ENCODE measurements around the gene SNX30.

SNX30 gene

DNA sequence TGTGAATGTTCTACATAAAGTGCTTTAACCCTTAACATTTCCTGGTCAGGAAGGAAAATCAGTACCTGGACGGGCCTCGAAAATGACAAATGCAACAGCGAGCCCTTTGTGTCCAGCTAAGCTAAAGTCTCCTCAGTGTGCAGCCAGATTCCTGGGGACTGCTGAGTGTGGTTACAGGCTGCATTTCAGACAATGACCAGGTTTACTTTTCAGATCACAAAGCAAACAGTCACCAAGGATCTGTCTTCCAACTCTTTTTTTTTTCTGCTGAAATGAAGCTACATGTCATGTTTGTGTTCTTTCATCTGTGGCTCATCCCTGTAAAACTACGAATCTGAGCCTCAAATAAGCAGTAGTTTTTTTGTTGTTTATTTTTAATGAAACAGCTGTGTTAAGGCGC, 119.4 kb downstream of the SNX30 start:
- Histone ChIP-seq H3K4me3 (ENCODE audit: low read depth, low read length) (no peak overlapping the region), H3K4me1 (ENCODE audit: control insufficient read depth, insufficient read depth, low read length) (no peaks in the 10 kb centered on the region), H3K36me3 (ENCODE audit: control insufficient read depth in 2 of 2, insufficient read depth in 1 of 2, low read length in 2 of 2) (peaks cover 0 to 30% of the 10 kb centered on the region in 2 experiments; a peak in 2 of 3 replicates), H3K27ac (ENCODE audit: extremely low read depth, low read depth, low read length) (no peak overlapping the region), H3K9me3 (ENCODE audit: control insufficient read depth, insufficient read depth, low read depth, low read length) (no peaks in the 10 kb centered on the region)
- CTCF ChIA-PET = interaction anchor here (0.9 to 1.2 kb wide), 3 partner anchors 25 to 33 kb away, joined by 3 to 7 read pairs (median 3); no protein-coding TSS in a partner anchor
- POLR2A ChIA-PET = no interaction called here
- TF ChIP-seq, protein P1, sequence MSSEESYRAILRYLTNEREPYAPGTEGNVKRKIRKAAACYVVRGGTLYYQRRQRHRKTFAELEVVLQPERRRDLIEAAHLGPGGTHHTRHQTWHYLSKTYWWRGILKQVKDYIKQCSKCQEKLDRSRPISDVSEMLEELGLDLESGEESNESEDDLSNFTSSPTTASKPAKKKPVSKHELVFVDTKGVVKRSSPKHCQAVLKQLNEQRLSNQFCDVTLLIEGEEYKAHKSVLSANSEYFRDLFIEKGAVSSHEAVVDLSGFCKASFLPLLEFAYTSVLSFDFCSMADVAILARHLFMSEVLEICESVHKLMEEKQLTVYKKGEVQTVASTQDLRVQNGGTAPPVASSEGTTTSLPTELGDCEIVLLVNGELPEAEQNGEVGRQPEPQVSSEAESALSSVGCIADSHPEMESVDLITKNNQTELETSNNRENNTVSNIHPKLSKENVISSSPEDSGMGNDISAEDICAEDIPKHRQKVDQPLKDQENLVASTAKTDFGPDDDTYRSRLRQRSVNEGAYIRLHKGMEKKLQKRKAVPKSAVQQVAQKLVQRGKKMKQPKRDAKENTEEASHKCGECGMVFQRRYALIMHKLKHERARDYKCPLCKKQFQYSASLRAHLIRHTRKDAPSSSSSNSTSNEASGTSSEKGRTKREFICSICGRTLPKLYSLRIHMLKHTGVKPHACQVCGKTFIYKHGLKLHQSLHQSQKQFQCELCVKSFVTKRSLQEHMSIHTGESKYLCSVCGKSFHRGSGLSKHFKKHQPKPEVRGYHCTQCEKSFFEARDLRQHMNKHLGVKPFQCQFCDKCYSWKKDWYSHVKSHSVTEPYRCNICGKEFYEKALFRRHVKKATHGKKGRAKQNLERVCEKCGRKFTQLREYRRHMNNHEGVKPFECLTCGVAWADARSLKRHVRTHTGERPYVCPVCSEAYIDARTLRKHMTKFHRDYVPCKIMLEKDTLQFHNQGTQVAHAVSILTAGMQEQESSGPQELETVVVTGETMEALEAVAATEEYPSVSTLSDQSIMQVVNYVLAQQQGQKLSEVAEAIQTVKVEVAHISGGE (tag by site-specific recombination; conservative IDR thresholded peaks at IDR 0.05; ENCODE audit: low read depth) = no peak
- no peak for TF ChIP-seq ZNF707 (tag by site-specific recombination; IDR thresholded peaks at IDR 0.05)
- TF ChIP-seq, protein P2, sequence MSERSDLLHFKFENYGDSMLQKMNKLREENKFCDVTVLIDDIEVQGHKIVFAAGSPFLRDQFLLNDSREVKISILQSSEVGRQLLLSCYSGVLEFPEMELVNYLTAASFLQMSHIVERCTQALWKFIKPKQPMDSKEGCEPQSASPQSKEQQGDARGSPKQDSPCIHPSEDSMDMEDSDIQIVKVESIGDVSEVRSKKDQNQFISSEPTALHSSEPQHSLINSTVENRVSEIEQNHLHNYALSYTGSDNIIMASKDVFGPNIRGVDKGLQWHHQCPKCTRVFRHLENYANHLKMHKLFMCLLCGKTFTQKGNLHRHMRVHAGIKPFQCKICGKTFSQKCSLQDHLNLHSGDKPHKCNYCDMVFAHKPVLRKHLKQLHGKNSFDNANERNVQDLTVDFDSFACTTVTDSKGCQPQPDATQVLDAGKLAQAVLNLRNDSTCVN (tag by site-specific recombination; optimal IDR thresholded peaks at IDR 0.05) = no peak
- TF ChIP-seq, protein P3, sequence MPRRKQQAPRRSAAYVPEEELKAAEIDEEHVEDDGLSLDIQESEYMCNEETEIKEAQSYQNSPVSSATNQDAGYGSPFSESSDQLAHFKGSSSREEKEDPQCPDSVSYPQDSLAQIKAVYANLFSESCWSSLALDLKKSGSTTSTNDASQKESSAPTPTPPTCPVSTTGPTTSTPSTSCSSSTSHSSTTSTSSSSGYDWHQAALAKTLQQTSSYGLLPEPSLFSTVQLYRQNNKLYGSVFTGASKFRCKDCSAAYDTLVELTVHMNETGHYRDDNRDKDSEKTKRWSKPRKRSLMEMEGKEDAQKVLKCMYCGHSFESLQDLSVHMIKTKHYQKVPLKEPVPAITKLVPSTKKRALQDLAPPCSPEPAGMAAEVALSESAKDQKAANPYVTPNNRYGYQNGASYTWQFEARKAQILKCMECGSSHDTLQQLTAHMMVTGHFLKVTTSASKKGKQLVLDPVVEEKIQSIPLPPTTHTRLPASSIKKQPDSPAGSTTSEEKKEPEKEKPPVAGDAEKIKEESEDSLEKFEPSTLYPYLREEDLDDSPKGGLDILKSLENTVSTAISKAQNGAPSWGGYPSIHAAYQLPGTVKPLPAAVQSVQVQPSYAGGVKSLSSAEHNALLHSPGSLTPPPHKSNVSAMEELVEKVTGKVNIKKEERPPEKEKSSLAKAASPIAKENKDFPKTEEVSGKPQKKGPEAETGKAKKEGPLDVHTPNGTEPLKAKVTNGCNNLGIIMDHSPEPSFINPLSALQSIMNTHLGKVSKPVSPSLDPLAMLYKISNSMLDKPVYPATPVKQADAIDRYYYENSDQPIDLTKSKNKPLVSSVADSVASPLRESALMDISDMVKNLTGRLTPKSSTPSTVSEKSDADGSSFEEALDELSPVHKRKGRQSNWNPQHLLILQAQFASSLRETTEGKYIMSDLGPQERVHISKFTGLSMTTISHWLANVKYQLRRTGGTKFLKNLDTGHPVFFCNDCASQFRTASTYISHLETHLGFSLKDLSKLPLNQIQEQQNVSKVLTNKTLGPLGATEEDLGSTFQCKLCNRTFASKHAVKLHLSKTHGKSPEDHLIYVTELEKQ (tag by site-specific recombination; IDR thresholded peaks at IDR 0.05; ENCODE audit: borderline replicate concordance) = no peak
- TF ChIP-seq, protein P4, sequence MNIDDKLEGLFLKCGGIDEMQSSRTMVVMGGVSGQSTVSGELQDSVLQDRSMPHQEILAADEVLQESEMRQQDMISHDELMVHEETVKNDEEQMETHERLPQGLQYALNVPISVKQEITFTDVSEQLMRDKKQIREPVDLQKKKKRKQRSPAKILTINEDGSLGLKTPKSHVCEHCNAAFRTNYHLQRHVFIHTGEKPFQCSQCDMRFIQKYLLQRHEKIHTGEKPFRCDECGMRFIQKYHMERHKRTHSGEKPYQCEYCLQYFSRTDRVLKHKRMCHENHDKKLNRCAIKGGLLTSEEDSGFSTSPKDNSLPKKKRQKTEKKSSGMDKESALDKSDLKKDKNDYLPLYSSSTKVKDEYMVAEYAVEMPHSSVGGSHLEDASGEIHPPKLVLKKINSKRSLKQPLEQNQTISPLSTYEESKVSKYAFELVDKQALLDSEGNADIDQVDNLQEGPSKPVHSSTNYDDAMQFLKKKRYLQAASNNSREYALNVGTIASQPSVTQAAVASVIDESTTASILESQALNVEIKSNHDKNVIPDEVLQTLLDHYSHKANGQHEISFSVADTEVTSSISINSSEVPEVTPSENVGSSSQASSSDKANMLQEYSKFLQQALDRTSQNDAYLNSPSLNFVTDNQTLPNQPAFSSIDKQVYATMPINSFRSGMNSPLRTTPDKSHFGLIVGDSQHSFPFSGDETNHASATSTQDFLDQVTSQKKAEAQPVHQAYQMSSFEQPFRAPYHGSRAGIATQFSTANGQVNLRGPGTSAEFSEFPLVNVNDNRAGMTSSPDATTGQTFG (tag by site-specific recombination; IDR thresholded peaks at IDR 0.05; ENCODE audit: borderline replicate concordance) = no peak

DNA sequence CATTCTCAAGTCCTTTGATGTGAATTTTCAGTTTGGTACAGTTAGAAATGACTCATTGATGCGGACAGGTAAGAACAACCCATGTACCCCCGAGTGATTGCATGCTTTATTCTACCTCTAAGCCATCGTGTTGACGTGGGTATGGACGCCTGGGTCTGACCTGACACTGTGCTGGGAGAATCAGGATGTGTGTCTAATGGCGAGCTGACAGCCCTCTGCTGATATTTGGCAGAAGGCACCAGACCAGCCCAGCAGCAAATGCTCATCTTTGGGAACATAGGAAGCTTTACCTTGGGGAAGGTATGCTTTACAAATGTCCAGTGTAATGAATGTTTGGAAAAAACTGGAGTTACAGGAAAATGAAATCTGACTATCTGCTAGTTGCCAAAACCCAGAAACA, 120.0 kb downstream of the SNX30 start:
- H3K36me3 ChIP-seq (ENCODE audit: control insufficient read depth in 2 of 2, insufficient read depth in 1 of 2, low read length in 2 of 2) = peaks cover 0 to 31% of the 10 kb centered on the region in 2 experiments; a peak in 1 of 3 replicates
- H3K27ac ChIP-seq (ENCODE audit: extremely low read depth, low read depth, low read length) = no peak overlapping the region
- POLR2A ChIA-PET = no interaction called here
- no peak overlapping the region for H3K4me3 ChIP-seq (ENCODE audit: low read depth, low read length)
- TF ChIP-seq, protein P2 (tag by site-specific recombination; optimal IDR thresholded peaks at IDR 0.05) = no peak
- TF ChIP-seq ZNF394 (tag by site-specific recombination; IDR thresholded peaks at IDR 0.05; ENCODE audit: borderline replicate concordance) = no peak
- no peak for TF ChIP-seq SETDB1 (IDR thresholded peaks at IDR 0.05; ENCODE audit: insufficient read length, low read length)
- TF ChIP-seq ZNF624 (tag by site-specific recombination; IDR thresholded peaks at IDR 0.05) = no peak
- no peak for TF ChIP-seq ZNF366 (tag by site-specific recombination; conservative IDR thresholded peaks at IDR 0.05)
- no peak for TF ChIP-seq ZNF121 (tag by site-specific recombination; IDR thresholded peaks at IDR 0.05)
- TF ChIP-seq ZNF776 (tag by site-specific recombination; IDR thresholded peaks at IDR 0.05; ENCODE audit: borderline replicate concordance) = no peak
- TF ChIP-seq ZNF239 (tag by site-specific recombination; IDR thresholded peaks at IDR 0.05) = no peak
- no peak for TF ChIP-seq ZNF521 (tag by site-specific recombination; IDR thresholded peaks at IDR 0.05)
- TF ChIP-seq ZNF324 (tag by site-specific recombination; IDR thresholded peaks at IDR 0.05) = no peak
- no peak for TF ChIP-seq ZNF155 (tag by site-specific recombination; IDR thresholded peaks at IDR 0.05)
- TF ChIP-seq ZNF623 (tag by site-specific recombination; IDR thresholded peaks at IDR 0.05) = no peak
- CTCF ChIA-PET = interaction anchor here (0.9 kb wide), 1 partner anchor 25 kb away, joined by 3 read pairs; no protein-coding TSS in a partner anchor
- H3K9me3 ChIP-seq (ENCODE audit: control insufficient read depth, insufficient read depth, low read depth, low read length) = no peaks in the 10 kb centered on the region
- H3K4me1 ChIP-seq (ENCODE audit: control insufficient read depth, insufficient read depth, low read length) = no peaks in the 10 kb centered on the region

Measured in HEK293 (cell line).